CD14-positive monocyte (primary cell): Measurements from ENCODE around the gene PAPPA. TPM values are rescaled to one million over a fixed set of nuclear protein-coding genes. Genes with fewer than 3 reads are reported as not detected.

Experiments
- DNase-seq, 3 donors: peaks; one replicate each; pipeline ENCODE4 v3.0.0-alpha.2; 2011 to 2022
- H2AFZ ChIP-seq: 2 replicates; pipeline ENCODE4 v1.6.0; 2012; ENCODE audit warnings: mild to moderate bottlenecking, low read depth, low read length, inconsistent platforms; ENCODE audit not compliant: insufficient read depth, poor library complexity, severe bottlenecking
- H3K27ac ChIP-seq, 2 donors: 1 replicate in 1 of 2; 2 replicates in 1 of 2; pipeline ENCODE4 v1.5.1; 2012 to 2013; ENCODE audit warnings: low read length in 2 of 2, control low read depth in 1 of 2, inconsistent platforms in 1 of 2, low read depth in 1 of 2, mild to moderate bottlenecking in 1 of 2
- H3K27me3 ChIP-seq, 2 donors: one replicate each; pipeline versions ENCODE4 v1.6.0 to v1.6.1; 2011 to 2013; ENCODE audit warnings: low read length in 2 of 2; ENCODE audit not compliant: control insufficient read depth in 2 of 2, insufficient read depth in 2 of 2
- H3K36me3 ChIP-seq, 2 donors: replicated peaks in 1 of 2; 1 replicate in 1 of 2; 2 replicates in 1 of 2; pipeline versions ENCODE4 v1.5.1 to v1.6.1; 2012 to 2013; ENCODE audit warnings: low read length in 2 of 2, control low read depth in 1 of 2, inconsistent platforms in 1 of 2, mild to moderate bottlenecking in 1 of 2; ENCODE audit not compliant: insufficient read depth in 2 of 2, control insufficient read depth in 1 of 2
- H3K4me1 ChIP-seq, 2 donors: 1 replicate in 1 of 2; 2 replicates in 1 of 2; pipeline versions ENCODE4 v1.5.1 to v1.6.1; 2012 to 2013; ENCODE audit warnings: low read length in 2 of 2, control low read depth in 1 of 2, inconsistent platforms in 1 of 2, mild to moderate bottlenecking in 1 of 2, moderate library complexity in 1 of 2; ENCODE audit not compliant: insufficient read depth in 2 of 2, control insufficient read depth in 1 of 2
- H3K4me2 ChIP-seq: replicated peaks from 2 replicates; pipeline ENCODE3; 2012; ENCODE audit warnings: low read length, moderate library complexity, mild to moderate bottlenecking; ENCODE audit not compliant: poor library complexity, severe bottlenecking; ENCODE audit errors: extremely low read depth
- H3K4me3 ChIP-seq, 3 experiments: fragments of 200-600 bp in 1 of 3; sonication (generic) in 1 of 3; replicated peaks in 1 of 3; 1 replicate in 2 of 3; 2 replicates in 1 of 3; pipeline ENCODE4 v1.5.1; 2011 to 2013; ENCODE audit warnings: low read length in 3 of 3, mild to moderate bottlenecking in 3 of 3, control low read depth in 2 of 3, low read depth in 2 of 3, inconsistent platforms in 1 of 3, moderate library complexity in 1 of 3
- H3K79me2 ChIP-seq: 2 replicates; pipeline ENCODE4 v1.6.0; 2012; ENCODE audit warnings: mild to moderate bottlenecking, control low read depth, inconsistent platforms, low read length, moderate library complexity; ENCODE audit not compliant: insufficient read depth
- H3K9ac ChIP-seq: 2 replicates; pipeline ENCODE4 v1.6.0; 2017; ENCODE audit warnings: low read length, mild to moderate bottlenecking; ENCODE audit not compliant: insufficient read depth, poor library complexity, severe bottlenecking
- H3K9me3 ChIP-seq, 2 donors: replicated peaks in 1 of 2; 1 replicate in 1 of 2; 2 replicates in 1 of 2; pipeline versions ENCODE4 v1.5.1 to v1.6.1; 2012 to 2013; ENCODE audit warnings: low read length in 2 of 2, control low read depth in 1 of 2; ENCODE audit not compliant: control insufficient read depth in 1 of 2, insufficient read depth in 1 of 2
- H4K20me1 ChIP-seq: 2 replicates; pipeline ENCODE4 v1.6.0; 2012; ENCODE audit warnings: mild to moderate bottlenecking, low read length, control low read depth, moderate library complexity; ENCODE audit not compliant: insufficient read depth
- H3K27ac Mint-ChIP-seq, 7 donors: one replicate each; pipeline ENCODE4 v1.8.0; 2020; ENCODE audit warnings: mild to moderate bottlenecking in 7 of 7, mixed read lengths in 7 of 7, moderate library complexity in 6 of 7, inconsistent platforms in 2 of 7
- H3K27me3 Mint-ChIP-seq, 3 donors: one replicate each; pipeline ENCODE4 v1.8.0; 2021 to 2022; ENCODE audit warnings: low read depth in 3 of 3, mild to moderate bottlenecking in 3 of 3, mixed read lengths in 3 of 3, moderate library complexity in 3 of 3, inconsistent platforms in 1 of 3
- H3K36me3 Mint-ChIP-seq, 2 donors: one replicate each; pipeline ENCODE4 v1.8.0; 2020; ENCODE audit warnings: mixed read lengths in 2 of 2, inconsistent platforms in 1 of 2, mild to moderate bottlenecking in 1 of 2
- H3K4me1 Mint-ChIP-seq: one replicate; pipeline ENCODE4 v1.8.0; 2020; ENCODE audit warnings: mild to moderate bottlenecking, mixed read lengths
- H3K4me3 Mint-ChIP-seq, 2 donors: one replicate each; pipeline ENCODE4 v1.8.0; 2020; ENCODE audit warnings: mild to moderate bottlenecking in 2 of 2, mixed read lengths in 2 of 2, moderate library complexity in 1 of 2
- H3K9me3 Mint-ChIP-seq, 7 donors: one replicate each; pipeline ENCODE4 v1.8.0; 2020 to 2022; ENCODE audit warnings: mixed read lengths in 7 of 7, mild to moderate bottlenecking in 6 of 7, moderate library complexity in 6 of 7, inconsistent platforms in 2 of 7
- WGBS: methylation state at CpG from one replicate; pipeline ENCODE4 v1.1.5; 2013; ENCODE audit warnings: missing lambda C conversion rate; ENCODE audit not compliant: insufficient coverage; 5-methylcytosine and 5-hydroxymethylcytosine counted together
- intact Hi-C, 2 donors: fragments of 100-400 bp; cut with micrococcal nuclease; formaldehyde crosslinking; loops; one replicate each; pipeline versions ENCODE4 v1.15.0 to v1.15.1; 2023
- polyA plus RNA-seq, 3 donors: library from polyadenylated mRNA; depleted of rRNA in 1 of 3; unstranded in 2 of 3; stranded (reverse) in 1 of 3; fragments of 300-500 nt in 2 of 3; fragments of >200 nt in 1 of 3; fragmentation: Illumina TruSeq in 2 of 3; gene quantifications; 1 replicate in 2 of 3; 2 replicates in 1 of 3; pipeline ENCODE4 v1.2.3, GENCODE V29; 2012 to 2021
- TF ChIP-seq, protein P1 (sequence below): fragments of 200-600 bp; IDR thresholded peaks from one replicate; pipeline ENCODE4 v1.8.0; 2022; ENCODE audit warnings: antibody characterized with exemption, mild to moderate bottlenecking

PAPPA gene
- polyA plus RNA-seq, 3 donors, result not detected

DNA sequence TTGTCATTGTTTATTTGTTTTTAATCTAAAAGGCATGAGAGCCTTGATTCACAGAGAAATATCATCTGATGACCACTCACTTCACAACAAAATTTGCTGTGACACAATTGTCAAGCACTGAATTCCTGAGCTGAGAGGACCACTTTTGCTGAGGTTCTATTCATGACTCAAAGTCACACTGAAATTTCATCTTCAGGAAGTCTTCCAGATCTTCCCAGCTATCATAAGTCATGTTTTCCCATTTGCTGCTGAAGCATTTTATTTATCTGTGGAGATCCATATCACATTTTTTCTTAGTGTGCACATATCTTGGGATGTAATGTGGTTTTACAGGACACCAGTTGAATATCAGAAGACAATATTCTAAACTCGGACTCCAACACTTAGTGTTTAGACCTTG lies 278.5 kb downstream of the PAPPA start:
- Histone ChIP-seq H3K27ac (no peak overlapping the region), H3K27me3 (no peaks in the 10 kb centered on the region), H3K9me3 (peaks cover 0 to 3% of the 10 kb centered on the region in 2 donors), H3K4me1 (no peaks in the 10 kb centered on the region), H3K36me3 (no peaks in the 10 kb centered on the region), H3K4me2 (no peak overlapping the region), H3K79me2 (no peaks in the 10 kb centered on the region), H3K4me3 (no peak overlapping the region), H4K20me1 (no peaks in the 10 kb centered on the region), H2AFZ (no peak overlapping the region), H3K9ac (no peak overlapping the region)
- no peak overlapping the region for H3K27ac Mint-ChIP-seq
- no peak for DNase-seq
- TF ChIP-seq, protein P1, sequence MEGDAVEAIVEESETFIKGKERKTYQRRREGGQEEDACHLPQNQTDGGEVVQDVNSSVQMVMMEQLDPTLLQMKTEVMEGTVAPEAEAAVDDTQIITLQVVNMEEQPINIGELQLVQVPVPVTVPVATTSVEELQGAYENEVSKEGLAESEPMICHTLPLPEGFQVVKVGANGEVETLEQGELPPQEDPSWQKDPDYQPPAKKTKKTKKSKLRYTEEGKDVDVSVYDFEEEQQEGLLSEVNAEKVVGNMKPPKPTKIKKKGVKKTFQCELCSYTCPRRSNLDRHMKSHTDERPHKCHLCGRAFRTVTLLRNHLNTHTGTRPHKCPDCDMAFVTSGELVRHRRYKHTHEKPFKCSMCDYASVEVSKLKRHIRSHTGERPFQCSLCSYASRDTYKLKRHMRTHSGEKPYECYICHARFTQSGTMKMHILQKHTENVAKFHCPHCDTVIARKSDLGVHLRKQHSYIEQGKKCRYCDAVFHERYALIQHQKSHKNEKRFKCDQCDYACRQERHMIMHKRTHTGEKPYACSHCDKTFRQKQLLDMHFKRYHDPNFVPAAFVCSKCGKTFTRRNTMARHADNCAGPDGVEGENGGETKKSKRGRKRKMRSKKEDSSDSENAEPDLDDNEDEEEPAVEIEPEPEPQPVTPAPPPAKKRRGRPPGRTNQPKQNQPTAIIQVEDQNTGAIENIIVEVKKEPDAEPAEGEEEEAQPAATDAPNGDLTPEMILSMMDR, result no peak
- no CpG with 5 or more reads among the region's 1 CpG for WGBS
- peaks cover 0 to 5% (median 2%) of the 10 kb centered on the region in 7 donors for H3K9me3 Mint-ChIP-seq
- intact Hi-C loops, result no loop called here
- no peak overlapping the region for H3K4me3 Mint-ChIP-seq
- H3K27me3 Mint-ChIP-seq, result no peaks in the 10 kb centered on the region
- H3K36me3 Mint-ChIP-seq, result no peaks in the 10 kb centered on the region
- no peaks in the 10 kb centered on the region for H3K4me1 Mint-ChIP-seq

DNA sequence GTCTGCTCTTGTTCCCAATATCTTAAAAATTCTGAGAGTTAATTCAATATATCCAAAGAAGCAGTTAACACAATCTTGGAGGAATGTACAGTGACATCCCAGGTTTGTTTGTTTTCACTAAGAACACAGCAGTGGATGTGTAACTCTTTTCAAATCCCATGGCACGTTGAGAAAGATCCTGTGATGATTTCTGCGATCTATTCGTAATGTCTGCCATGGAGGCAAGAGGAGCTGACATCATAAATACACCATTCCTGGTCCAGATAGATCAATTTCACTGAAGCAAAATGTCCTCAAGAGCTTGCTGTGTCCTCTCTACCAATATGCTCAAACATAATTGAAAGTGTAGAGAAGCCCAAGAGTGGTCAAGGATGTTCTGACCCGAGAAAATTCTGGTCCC lies 280.7 kb downstream of the PAPPA start:
- no peaks in the 10 kb centered on the region for H3K79me2 ChIP-seq
- no peaks in the 10 kb centered on the region for H3K4me1 ChIP-seq
- no peak for DNase-seq
- H3K9me3 ChIP-seq, result peaks cover 0 to 3% of the 10 kb centered on the region in 2 donors
- H3K4me3 ChIP-seq, result no peak overlapping the region
- WGBS, result 95% methylated on average over 2 of the region's 4 CpGs
- no peak overlapping the region for H2AFZ ChIP-seq
- H3K27ac ChIP-seq, result no peak overlapping the region
- H3K36me3 ChIP-seq, result no peaks in the 10 kb centered on the region
- H4K20me1 ChIP-seq, result no peaks in the 10 kb centered on the region
- no peaks in the 10 kb centered on the region for H3K36me3 Mint-ChIP-seq
- no peak overlapping the region for H3K27ac Mint-ChIP-seq
- peaks cover 1 to 12% (median 3%) of the 10 kb centered on the region in 7 donors for H3K9me3 Mint-ChIP-seq
- intact Hi-C loops, result no loop called here
- TF ChIP-seq, protein P1, result no peak
- no peaks in the 10 kb centered on the region for H3K27me3 ChIP-seq
- H3K4me2 ChIP-seq, result no peak overlapping the region
- H3K4me3 Mint-ChIP-seq, result no peak overlapping the region
- H3K4me1 Mint-ChIP-seq, result no peaks in the 10 kb centered on the region
- H3K9ac ChIP-seq, result no peak overlapping the region
- H3K27me3 Mint-ChIP-seq, result no peaks in the 10 kb centered on the region
